Nucleus accumbens (tissue), 56 donors: Measurements from ENCODE around the gene AQP2.

Experiments used
- DNase-seq, 56 donors: peaks; one replicate each; lab custom pipeline; 2025; lab: John Stamatoyannopoulos, UW

AQP2 gene

GRCh38 chr12:49953961-49954846 lies 3.7 kb downstream of the AQP2 start:
- no peak for DNase-seq

DNA sequence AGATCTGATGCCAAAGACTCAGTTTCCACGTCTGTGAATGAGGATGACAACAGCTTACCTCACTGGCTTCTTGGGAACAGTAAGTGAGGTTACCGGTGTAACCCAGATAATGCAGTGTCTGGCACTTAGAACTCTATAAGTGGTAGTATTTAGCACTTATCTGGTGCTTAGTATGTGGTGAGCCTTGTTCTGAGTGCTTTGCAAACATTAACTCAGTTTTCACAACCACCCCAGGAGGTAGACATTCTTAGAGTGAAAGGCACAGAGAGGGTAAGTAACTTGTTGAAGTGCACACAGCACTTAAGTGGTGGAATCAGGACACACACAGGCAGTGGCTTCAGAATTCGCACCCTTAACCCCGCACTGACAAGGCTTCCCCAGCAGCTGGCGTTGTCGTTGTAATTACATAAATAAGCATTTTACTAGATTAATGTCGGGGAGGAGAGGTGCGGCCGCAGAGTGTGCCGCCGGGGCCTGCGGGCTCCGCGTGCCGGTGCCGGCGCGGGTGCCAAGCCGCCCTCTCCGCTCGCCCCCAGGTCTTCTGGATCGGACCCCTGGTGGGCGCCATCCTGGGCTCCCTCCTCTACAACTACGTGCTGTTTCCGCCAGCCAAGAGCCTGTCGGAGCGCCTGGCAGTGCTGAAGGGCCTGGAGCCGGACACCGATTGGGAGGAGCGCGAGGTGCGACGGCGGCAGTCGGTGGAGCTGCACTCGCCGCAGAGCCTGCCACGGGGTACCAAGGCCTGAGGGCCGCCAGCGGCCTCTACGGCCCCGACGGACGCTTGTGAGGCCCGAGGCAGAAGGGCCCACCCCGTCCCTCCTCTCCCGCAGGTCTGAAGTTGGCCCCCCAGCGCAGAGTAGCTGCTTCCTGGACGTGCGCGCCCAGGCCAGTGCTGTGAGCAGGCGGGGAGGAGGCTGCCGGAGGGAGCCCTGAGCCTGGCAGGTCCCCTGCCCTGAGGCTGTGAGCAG lies 4.6 kb downstream of the AQP2 start:
- DNase-seq, result no peak

GRCh38 chr12:49955899-49956662 lies 5.5 kb downstream of the AQP2 start:
- no peak for DNase-seq

- no peak for DNase-seq
Measured at GRCh38 chr12:49956663-49957569, 6.4 kb downstream of the AQP2 start.

DNA sequence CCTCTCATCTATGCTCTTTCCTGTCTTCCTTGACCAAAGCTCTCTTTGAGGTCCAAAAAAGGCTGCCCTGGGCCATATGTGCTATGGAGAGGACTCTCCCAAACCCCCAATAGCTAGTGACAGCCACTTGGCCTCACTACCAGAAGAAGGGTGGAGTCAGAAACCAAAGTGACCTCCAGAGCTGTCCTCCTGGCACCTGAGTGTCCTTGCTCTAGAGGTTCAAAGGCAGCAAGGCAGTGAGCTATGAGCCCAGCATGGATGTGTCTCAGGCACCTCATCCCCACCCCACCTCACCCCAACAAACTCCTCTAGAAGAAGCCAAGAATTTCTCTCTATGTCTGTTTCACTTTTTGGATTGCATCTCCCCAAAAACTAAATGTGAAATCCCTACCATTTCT lies 7.0 kb downstream of the AQP2 start:
- DNase-seq, result no peak

DNA sequence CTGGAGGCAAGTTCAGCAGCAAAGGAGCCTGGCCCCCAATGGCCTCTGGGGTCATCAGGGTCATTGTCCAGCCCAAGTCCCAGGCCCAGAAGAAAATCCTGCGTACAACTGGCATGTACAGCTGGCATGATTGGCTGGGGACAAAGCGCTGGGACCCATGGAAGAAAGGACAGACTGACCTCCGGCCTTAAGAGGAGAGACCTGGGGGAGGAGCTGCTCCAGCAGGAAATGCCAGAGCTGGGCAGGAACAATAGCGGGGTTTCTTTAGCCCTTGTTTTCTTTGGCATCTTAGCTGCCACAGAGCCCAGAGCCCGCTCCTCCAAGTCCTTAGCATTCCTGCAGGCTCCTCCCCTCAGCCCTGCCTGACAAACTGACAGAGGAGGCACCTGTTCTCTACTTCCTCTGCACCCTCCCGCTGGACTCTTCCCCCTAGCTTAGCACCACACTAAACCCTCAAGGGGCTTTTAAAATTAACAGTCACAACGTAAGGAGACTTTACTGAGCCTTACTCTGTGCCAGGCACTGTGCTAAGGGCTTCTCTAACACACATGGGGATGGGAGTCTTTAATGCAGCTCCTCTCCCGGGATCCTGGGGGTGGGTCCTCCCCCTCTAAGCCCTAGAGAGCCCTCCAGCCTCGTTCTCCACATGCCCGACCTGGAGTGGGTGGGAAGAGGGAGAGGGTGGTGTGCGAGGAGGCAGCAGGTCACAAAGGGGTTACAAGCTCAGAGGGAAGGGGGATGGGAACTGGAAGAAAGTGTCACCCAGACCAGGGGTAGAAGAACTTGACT lies 9.3 kb downstream of the AQP2 start:
- no peak for DNase-seq

GRCh38 chr12:49960474-49961110 lies 10.1 kb downstream of the AQP2 start:
- DNase-seq, result no peak

GRCh38 chr12:49961111-49961922 lies 10.8 kb downstream of the AQP2 start, which contains the start of gene AQP5:
TSS of gene AQP5 (plus strand) at chr12:49961872. CDS start at chr12:49962018, 146 bp downstream.
- peak in 1 of 56 donors; percentile 29 for DNase-seq

DNA sequence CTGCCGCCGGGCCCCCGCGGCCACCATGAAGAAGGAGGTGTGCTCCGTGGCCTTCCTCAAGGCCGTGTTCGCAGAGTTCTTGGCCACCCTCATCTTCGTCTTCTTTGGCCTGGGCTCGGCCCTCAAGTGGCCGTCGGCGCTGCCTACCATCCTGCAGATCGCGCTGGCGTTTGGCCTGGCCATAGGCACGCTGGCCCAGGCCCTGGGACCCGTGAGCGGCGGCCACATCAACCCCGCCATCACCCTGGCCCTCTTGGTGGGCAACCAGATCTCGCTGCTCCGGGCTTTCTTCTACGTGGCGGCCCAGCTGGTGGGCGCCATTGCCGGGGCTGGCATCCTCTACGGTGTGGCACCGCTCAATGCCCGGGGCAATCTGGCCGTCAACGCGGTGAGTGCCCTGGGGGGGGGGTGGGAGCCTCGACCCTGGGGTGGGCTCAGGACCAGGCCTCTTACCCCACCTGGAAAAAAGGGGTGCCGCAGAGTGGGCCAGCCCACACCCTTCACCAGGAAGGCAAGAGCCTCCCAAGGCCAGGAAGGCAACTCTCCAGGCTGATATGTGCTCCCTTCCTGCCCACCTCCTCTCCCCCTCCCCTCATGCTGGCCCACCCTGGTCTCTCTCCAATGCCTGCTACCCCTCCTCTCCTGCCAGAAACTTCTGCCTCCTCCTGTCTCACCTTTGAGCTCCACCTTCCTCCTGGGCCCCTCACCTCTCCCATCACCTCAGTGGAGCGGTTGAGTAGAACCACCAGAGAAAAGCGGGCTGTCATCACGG lies 11.6 kb downstream of the AQP2 start:
- DNase-seq, result no peak

- peak in 26 of 56 donors; percentile 13 to 82 (median 36) for DNase-seq
Measured at GRCh38 chr12:49962861-49963765, 12.6 kb downstream of the AQP2 start.

DNA sequence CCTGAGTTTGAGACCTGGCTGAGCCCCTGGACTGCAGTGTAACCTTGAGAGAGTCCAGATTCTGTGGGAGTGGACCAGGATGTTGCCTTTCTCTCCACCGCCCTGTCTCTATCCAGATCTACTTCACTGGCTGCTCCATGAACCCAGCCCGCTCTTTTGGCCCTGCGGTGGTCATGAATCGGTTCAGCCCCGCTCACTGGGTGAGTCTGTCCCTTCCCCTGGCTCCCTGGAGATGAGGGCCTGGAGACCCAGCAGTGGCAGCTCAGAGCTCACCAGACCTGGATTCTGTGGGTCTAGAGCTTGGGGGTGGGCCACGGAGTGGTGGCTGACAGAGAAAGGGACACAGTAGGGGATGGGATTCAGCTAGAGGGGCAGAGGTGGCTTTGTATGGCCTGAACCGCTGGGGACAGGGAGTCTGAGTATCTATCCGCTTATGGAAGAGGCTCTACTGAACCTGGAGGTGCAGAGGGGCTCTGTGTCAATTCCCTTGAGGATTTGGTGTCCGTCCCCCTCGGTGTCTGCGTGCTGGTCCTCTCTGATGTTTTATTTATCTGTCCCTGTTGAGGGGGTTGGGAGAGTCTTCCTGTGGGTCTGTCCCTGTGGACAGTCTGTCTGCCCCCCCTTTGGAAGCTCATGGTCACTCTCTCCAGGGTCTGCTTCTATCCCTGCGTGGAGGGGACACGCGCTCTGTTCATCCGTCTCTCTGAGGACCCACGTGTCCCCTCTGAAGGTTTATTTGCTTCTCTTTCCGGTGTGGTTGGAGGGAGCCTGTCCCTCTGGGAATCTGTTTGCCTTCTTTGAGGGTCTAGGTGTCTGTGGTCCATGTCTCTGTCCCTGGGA lies 13.7 kb downstream of the AQP2 start:
- DNase-seq, result no peak

DNA sequence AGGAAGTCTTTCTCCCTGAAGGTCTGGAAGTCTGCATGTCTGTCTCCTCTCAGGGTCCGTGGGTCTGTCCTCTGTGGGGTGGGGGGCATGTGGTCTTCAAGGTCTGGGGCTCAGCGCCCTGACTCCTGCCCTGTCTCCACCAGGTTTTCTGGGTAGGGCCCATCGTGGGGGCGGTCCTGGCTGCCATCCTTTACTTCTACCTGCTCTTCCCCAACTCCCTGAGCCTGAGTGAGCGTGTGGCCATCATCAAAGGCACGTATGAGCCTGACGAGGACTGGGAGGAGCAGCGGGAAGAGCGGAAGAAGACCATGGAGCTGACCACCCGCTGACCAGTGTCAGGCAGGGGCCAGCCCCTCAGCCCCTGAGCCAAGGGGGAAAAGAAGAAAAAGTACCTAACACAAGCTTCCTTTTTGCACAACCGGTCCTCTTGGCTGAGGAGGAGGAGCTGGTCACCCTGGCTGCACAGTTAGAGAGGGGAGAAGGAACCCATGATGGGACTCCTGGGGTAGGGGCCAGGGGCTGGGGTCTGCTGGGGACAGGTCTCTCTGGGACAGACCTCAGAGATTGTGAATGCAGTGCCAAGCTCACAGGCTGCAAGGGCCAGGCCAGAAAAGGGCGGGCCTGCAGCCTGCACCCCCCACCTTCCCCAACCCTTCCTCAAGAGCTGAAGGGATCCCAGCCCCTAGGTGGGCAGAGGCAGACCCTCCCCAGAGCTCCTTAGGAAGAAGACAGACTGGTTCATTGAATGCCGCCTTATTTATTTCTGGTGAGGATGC lies 14.5 kb downstream of the AQP2 start:
- no peak for DNase-seq

GRCh38 chr12:49965836-49966235 lies 15.3 kb downstream of the AQP2 start:
- no peak for DNase-seq
